Mesendoderm (in vitro differentiated cells): ENCODE results near the gene KCNH2.

Source experiments
- DNase-seq: peaks from one replicate; pipeline ENCODE4 v3.0.0; 2013
- H2AK5ac ChIP-seq: 2 replicates; pipeline ENCODE4 v1.6.1; 2013; ENCODE audit warnings: low read length, inconsistent platforms
- H2BK120ac ChIP-seq: 2 replicates; pipeline ENCODE4 v1.6.1; 2013; ENCODE audit warnings: low read depth, mild to moderate bottlenecking, low read length, moderate library complexity, mixed read lengths
- H2BK15ac ChIP-seq: replicated peaks from 2 replicates; pipeline ENCODE4 v1.6.1; 2013; ENCODE audit warnings: low read depth, mild to moderate bottlenecking, moderate library complexity
- H2BK5ac ChIP-seq: 2 replicates; pipeline ENCODE4 v1.6.1; 2013; ENCODE audit warnings: low read length, inconsistent platforms
- H3K18ac ChIP-seq: 2 replicates; pipeline ENCODE4 v1.6.1; 2013; ENCODE audit warnings: mild to moderate bottlenecking, low read length, mixed read lengths
- H3K23ac ChIP-seq: one replicate; pipeline ENCODE4 v1.6.1; 2013; ENCODE audit warnings: low read length
- H3K27ac ChIP-seq: 2 replicates; pipeline ENCODE4 v1.5.1; 2013; ENCODE audit warnings: low read depth, mild to moderate bottlenecking, inconsistent platforms, low read length, moderate library complexity
- H3K27me3 ChIP-seq: 2 replicates; pipeline ENCODE4 v1.6.1; 2013; ENCODE audit warnings: low read length, control low read depth, mild to moderate bottlenecking, inconsistent platforms; ENCODE audit not compliant: insufficient read depth, poor library complexity
- H3K36me3 ChIP-seq: 2 replicates; pipeline ENCODE4 v1.6.1; 2013; ENCODE audit warnings: low read length, inconsistent platforms; ENCODE audit not compliant: control insufficient read depth, insufficient read depth
- H3K4ac ChIP-seq: one replicate; pipeline ENCODE4 v1.6.1; 2013; ENCODE audit warnings: low read depth, mild to moderate bottlenecking, low read length, moderate library complexity
- H3K4me1 ChIP-seq: 2 replicates; pipeline ENCODE4 v1.6.1; 2013; ENCODE audit warnings: low read depth, low read length, inconsistent platforms; ENCODE audit not compliant: control insufficient read depth
- H3K4me2 ChIP-seq: 2 replicates; pipeline ENCODE4 v1.6.1; 2013; ENCODE audit warnings: low read length
- H3K4me3 ChIP-seq: 2 replicates; pipeline ENCODE4 v1.5.1; 2013; ENCODE audit warnings: mild to moderate bottlenecking, low read length
- H3K56ac ChIP-seq: one replicate; pipeline ENCODE4 v1.6.1; 2013; ENCODE audit warnings: low read length
- H3K79me1 ChIP-seq: 2 replicates; pipeline ENCODE4 v1.6.1; 2013; ENCODE audit warnings: low read length, inconsistent platforms
- H3K79me2 ChIP-seq: 2 replicates; pipeline ENCODE4 v1.6.1; 2013; ENCODE audit warnings: mild to moderate bottlenecking, low read length; ENCODE audit not compliant: control insufficient read depth, insufficient read depth
- H3K9ac ChIP-seq: 2 replicates; pipeline ENCODE4 v1.6.1; 2013; ENCODE audit warnings: low read length, inconsistent platforms
- H4K5ac ChIP-seq: one replicate; pipeline ENCODE4 v1.6.1; 2013; ENCODE audit warnings: low read length
- H4K8ac ChIP-seq: one replicate; pipeline ENCODE4 v1.6.1; 2013; ENCODE audit warnings: low read depth, mild to moderate bottlenecking, control low read depth, low read length, moderate library complexity
- WGBS: extraction: QIAGEN DNeasy Blood & Tissue Kit; methylation state at CpG from one replicate; pipeline ENCODE4 v1.1.7; 2013; ENCODE audit warnings: low lambda C conversion rate, missing lambda C conversion rate; ENCODE audit not compliant: insufficient coverage; ENCODE audit errors: extremely low coverage; 5-methylcytosine and 5-hydroxymethylcytosine counted together

The KCNH2 gene

GRCh38 chr7:150979713-150980390 lies 1.7 kb upstream of the KCNH2 start:
- WGBS = no CpG with 5 or more reads among the region's 7 CpGs
- Histone ChIP-seq H3K23ac (no peak overlapping the region), H2BK120ac (no peak overlapping the region), H4K8ac (no peak overlapping the region), H2BK5ac (no peak overlapping the region), H3K4me2 (no peak overlapping the region), H2BK15ac (no peak overlapping the region), H3K4ac (no peak overlapping the region), H3K27ac (no peak overlapping the region), H3K36me3 (no peaks in the 10 kb centered on the region), H3K9ac (no peak overlapping the region), H3K4me1 (no peaks in the 10 kb centered on the region), H3K18ac (no peak overlapping the region), H2AK5ac (no peak overlapping the region), H4K5ac (no peak overlapping the region), H3K79me2 (no peaks in the 10 kb centered on the region), H3K79me1 (no peaks in the 10 kb centered on the region), H3K27me3 (peaks cover 12% of the 10 kb centered on the region), H3K4me3 (no peak overlapping the region), H3K56ac (no peak overlapping the region)
- DNase-seq = no peak

DNA sequence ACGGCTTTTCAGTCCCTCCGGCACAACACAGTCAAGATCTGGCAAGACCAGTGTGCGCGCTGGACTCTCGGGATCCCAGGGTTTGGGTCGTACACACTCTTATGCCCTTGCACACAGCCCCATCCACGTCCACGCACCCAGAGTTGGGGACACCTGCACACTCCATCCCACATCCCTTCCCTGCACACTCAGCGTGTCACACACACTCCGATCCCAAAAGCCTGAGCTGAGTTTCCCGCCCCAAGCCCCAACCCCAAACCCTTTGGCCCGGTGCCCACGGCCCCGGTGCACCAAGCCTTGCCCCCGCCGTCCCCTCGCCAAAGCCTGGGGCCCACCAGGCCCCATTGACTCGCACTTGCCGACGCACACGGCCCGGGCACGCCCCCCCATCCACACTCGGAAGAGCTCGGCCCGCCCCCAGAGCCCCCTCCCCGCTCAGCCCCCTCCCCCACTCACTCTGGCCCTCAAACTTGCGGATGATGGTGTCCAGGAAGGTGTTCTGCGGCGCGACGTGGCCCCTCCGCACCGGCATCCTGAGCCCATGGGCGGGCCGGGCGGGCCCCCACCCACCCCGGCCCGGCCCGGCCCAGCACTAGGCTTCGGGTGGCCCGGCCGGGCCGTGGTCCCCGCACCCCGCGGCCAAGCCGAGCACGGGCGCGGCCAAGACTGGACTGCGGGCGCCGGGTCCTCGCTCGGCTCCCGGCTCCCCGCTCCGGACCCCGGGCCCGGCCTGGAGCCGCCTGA lies 567 bp downstream of the KCNH2 start:
- H3K4me2 ChIP-seq = peak overlapping the region; percentile 38
- no peaks in the 10 kb centered on the region for H3K79me1 ChIP-seq
- no peak for DNase-seq
- no peak overlapping the region for H4K8ac ChIP-seq
- WGBS = no CpG with 5 or more reads among the region's 62 CpGs
- H3K4me1 ChIP-seq = no peaks in the 10 kb centered on the region
- no peak overlapping the region for H3K4ac ChIP-seq
- H2AK5ac ChIP-seq = no peak overlapping the region
- no peak overlapping the region for H4K5ac ChIP-seq
- no peak overlapping the region for H3K23ac ChIP-seq
- no peak overlapping the region for H2BK15ac ChIP-seq
- H3K27me3 ChIP-seq = peaks cover 19% of the 10 kb centered on the region
- no peaks in the 10 kb centered on the region for H3K79me2 ChIP-seq
- no peak overlapping the region for H3K9ac ChIP-seq
- H3K4me3 ChIP-seq = no peak overlapping the region
- no peaks in the 10 kb centered on the region for H3K36me3 ChIP-seq
- H2BK5ac ChIP-seq = no peak overlapping the region
- no peak overlapping the region for H3K18ac ChIP-seq
- no peak overlapping the region for H3K56ac ChIP-seq
- H2BK120ac ChIP-seq = no peak overlapping the region
- no peak overlapping the region for H3K27ac ChIP-seq

DNA sequence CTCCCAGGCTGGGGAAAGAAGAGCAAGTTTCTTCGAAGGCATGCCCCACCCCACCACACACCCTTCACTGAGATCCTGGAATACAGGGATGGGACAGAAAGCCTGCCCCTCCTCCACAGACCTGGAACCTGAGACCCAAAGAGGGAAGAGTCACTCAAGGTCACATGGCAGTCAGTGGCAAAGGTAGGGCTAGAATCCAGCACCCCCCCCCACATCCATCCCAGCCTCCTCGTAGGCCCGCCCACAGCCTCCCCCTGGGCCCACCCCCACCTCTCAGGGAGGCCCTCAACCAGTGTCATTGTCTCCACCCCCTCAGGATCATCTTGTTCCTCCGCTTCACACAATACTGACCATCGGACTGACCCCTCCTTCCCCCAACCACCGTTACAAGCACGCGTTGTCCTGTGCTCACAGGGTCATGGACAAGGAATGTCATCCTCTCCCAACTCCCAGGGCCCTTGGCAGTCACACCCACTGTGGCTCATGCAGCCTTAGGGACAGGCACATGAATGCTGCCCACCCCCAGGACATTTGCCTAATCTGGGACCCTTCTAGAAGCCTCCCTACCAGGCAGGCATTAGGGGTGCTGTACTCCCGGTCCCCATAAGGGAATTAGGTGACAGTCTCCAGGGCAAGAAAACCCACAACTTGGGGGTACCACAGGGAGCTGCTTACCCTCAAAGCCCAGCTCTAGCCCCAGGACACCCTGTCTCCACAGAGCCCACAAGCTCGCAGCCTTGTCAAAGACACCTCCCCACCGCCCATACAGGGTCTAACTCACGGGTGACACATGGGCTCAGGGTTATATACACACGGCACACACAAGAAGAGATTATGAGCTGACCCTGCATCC lies 1.4 kb downstream of the KCNH2 start:
- Histone ChIP-seq H3K4me2 (no peak overlapping the region), H4K8ac (no peak overlapping the region), H3K27me3 (peaks cover 19% of the 10 kb centered on the region), H3K18ac (no peak overlapping the region), H3K56ac (no peak overlapping the region), H3K9ac (no peak overlapping the region), H4K5ac (no peak overlapping the region), H3K4me1 (no peaks in the 10 kb centered on the region), H3K36me3 (no peaks in the 10 kb centered on the region), H2BK120ac (no peak overlapping the region), H3K79me2 (no peaks in the 10 kb centered on the region), H3K23ac (no peak overlapping the region), H2AK5ac (no peak overlapping the region), H2BK5ac (no peak overlapping the region), H3K79me1 (no peaks in the 10 kb centered on the region), H2BK15ac (no peak overlapping the region), H3K4me3 (no peak overlapping the region), H3K27ac (no peak overlapping the region), H3K4ac (no peak overlapping the region)
- WGBS = no CpG with 5 or more reads among the region's 13 CpGs
- no peak for DNase-seq

GRCh38 chr7:150975536-150976319 lies 2.4 kb downstream of the KCNH2 start:
- no peak overlapping the region for H4K8ac ChIP-seq
- H2BK15ac ChIP-seq = no peak overlapping the region
- no peak overlapping the region for H3K4me2 ChIP-seq
- DNase-seq = no peak
- peaks cover 19% of the 10 kb centered on the region for H3K27me3 ChIP-seq
- no peaks in the 10 kb centered on the region for H3K79me2 ChIP-seq
- H2BK120ac ChIP-seq = no peak overlapping the region
- H3K4me1 ChIP-seq = no peaks in the 10 kb centered on the region
- no peak overlapping the region for H3K27ac ChIP-seq
- no peaks in the 10 kb centered on the region for H3K36me3 ChIP-seq
- no peak overlapping the region for H3K23ac ChIP-seq
- no peak overlapping the region for H4K5ac ChIP-seq
- no peak overlapping the region for H3K9ac ChIP-seq
- H3K56ac ChIP-seq = no peak overlapping the region
- no peaks in the 10 kb centered on the region for H3K79me1 ChIP-seq
- no peak overlapping the region for H2BK5ac ChIP-seq
- no peak overlapping the region for H3K18ac ChIP-seq
- H3K4ac ChIP-seq = no peak overlapping the region
- no peak overlapping the region for H2AK5ac ChIP-seq
- no CpG with 5 or more reads among the region's 9 CpGs for WGBS
- no peak overlapping the region for H3K4me3 ChIP-seq

DNA sequence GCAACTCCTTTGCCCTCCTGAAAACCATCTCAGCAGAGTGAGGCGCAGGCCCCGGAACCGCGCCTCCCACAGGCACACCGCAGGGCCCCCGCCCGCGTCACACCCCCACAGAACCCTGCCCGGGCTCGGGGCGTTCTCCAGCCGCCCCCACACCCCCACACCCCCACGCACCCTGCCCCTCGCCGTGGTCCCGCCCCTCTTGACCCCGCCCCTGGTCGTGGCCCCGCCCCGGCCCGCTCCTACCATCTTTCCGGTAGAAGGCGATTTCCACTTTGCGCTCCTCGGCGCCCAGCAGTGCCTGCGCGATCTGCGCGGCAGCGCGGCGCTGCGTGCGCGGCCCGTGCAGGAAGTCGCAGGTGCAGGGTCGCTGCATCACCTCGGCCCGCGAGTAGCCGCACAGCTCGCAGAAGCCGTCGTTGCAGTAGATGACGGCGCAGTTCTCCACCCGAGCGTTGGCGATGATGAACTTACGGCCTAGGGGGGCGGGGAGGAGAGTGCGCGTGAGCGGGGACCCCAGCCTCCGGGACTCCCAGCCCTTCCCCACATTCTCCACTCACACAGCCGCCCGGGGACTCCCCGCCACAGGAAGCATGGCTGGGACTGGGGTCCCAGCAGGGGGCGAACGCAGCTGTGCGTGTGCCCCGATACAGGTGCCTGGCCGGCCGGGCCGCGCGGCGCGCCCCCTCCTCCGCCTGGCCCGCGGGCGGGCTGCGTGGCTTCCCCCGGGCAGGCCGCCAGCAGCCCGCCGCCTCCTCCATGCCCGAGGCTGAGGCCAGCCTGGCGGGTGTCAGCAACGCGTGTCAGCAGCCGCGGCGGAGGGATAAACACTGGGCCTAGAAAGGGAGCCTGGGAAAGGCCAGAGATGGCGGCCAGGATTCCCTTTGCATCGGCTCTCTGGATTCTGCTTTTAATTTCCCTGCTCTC lies 3.4 kb downstream of the KCNH2 start:
- no peaks in the 10 kb centered on the region for H3K4me1 ChIP-seq
- H3K36me3 ChIP-seq = no peaks in the 10 kb centered on the region
- no peaks in the 10 kb centered on the region for H3K79me2 ChIP-seq
- no peak overlapping the region for H4K8ac ChIP-seq
- H3K4me2 ChIP-seq = peak overlapping the region; percentile 98
- no peak overlapping the region for H2AK5ac ChIP-seq
- no peaks in the 10 kb centered on the region for H3K79me1 ChIP-seq
- H3K9ac ChIP-seq = peak overlapping the region; percentile 60
- peak overlapping the region; percentile 78 for H3K56ac ChIP-seq
- no peak overlapping the region for H2BK5ac ChIP-seq
- no peak overlapping the region for H2BK15ac ChIP-seq
- H3K23ac ChIP-seq = no peak overlapping the region
- H2BK120ac ChIP-seq = no peak overlapping the region
- H3K18ac ChIP-seq = no peak overlapping the region
- peak overlapping the region; percentile 51 for H3K4me3 ChIP-seq
- H4K5ac ChIP-seq = no peak overlapping the region
- no peak overlapping the region for H3K4ac ChIP-seq
- H3K27me3 ChIP-seq = peaks cover 19% of the 10 kb centered on the region
- no peak overlapping the region for H3K27ac ChIP-seq
- no peak for DNase-seq
- no CpG with 5 or more reads among the region's 89 CpGs for WGBS
